ENCODE results near the gene PHACTR2. TPM values are rescaled to one million over a fixed set of nuclear protein-coding genes. Genes with fewer than 3 reads are reported as not detected.

Gene PHACTR2
- total RNA-seq, 1 donor from 2014 or later = 142 TPM

- Histone ChIP-seq H3K9me3 (peaks cover 5% of the 10 kb centered on the region), H3K4me1 (peaks cover 47% of the 10 kb centered on the region), H3K27me3 (no peaks in the 10 kb centered on the region), H3K36me3 (no peaks in the 10 kb centered on the region), H3K27ac (peak overlapping the region; percentile 14), H3K4me3 (no peak overlapping the region)
- no peak for ATAC-seq
- intact Hi-C loops (cut with DNase I) = no loop called here
- no peak for TF ChIP-seq CTCF (IDR thresholded peaks at IDR 0.05)
- DNase-seq = no peak
Measured at GRCh38 chr6:143687591-143687990, 9.8 kb downstream of the PHACTR2 start.

- no peaks in the 10 kb centered on the region for H3K9me3 ChIP-seq
- peaks cover 51% of the 10 kb centered on the region for H3K4me1 ChIP-seq
- H3K27ac ChIP-seq = no peak overlapping the region
- no peak overlapping the region for H3K4me3 ChIP-seq
- H3K27me3 ChIP-seq = no peaks in the 10 kb centered on the region
- TF ChIP-seq CTCF (IDR thresholded peaks at IDR 0.05) = no peak
- intact Hi-C loops (cut with DNase I) = no loop called here
- no peaks in the 10 kb centered on the region for H3K36me3 ChIP-seq
- no peak for DNase-seq
- ATAC-seq = no peak
Measured at GRCh38 chr6:143688681-143689080, 10.9 kb downstream of the PHACTR2 start.

- Histone ChIP-seq H3K9me3 (no peaks in the 10 kb centered on the region), H3K36me3 (no peaks in the 10 kb centered on the region), H3K27me3 (no peaks in the 10 kb centered on the region), H3K4me1 (peaks cover 60% of the 10 kb centered on the region), H3K27ac (no peak overlapping the region), H3K4me3 (no peak overlapping the region)
- no peak for DNase-seq
- ATAC-seq = no peak
- intact Hi-C loops (cut with DNase I) = no loop called here
- TF ChIP-seq CTCF (IDR thresholded peaks at IDR 0.05) = no peak
Measured at GRCh38 chr6:143689852-143690251, 12.1 kb downstream of the PHACTR2 start.

- intact Hi-C loops (cut with DNase I) = no loop called here
- DNase-seq (no peak), ATAC-seq (no peak)
- no peak overlapping the region for H3K27ac ChIP-seq
- no peaks in the 10 kb centered on the region for H3K9me3 ChIP-seq
- peaks cover 73% of the 10 kb centered on the region for H3K4me1 ChIP-seq
- no peaks in the 10 kb centered on the region for H3K27me3 ChIP-seq
- no peaks in the 10 kb centered on the region for H3K36me3 ChIP-seq
- TF ChIP-seq CTCF (IDR thresholded peaks at IDR 0.05) = no peak
- no peak overlapping the region for H3K4me3 ChIP-seq
Measured at GRCh38 chr6:143691155-143691554, 13.4 kb downstream of the PHACTR2 start.

GRCh38 chr6:143691900-143692636 lies 14.3 kb downstream of the PHACTR2 start:
- Histone ChIP-seq H3K9me3 (no peaks in the 10 kb centered on the region), H3K4me3 (no peak overlapping the region), H3K36me3 (no peaks in the 10 kb centered on the region), H3K27me3 (no peaks in the 10 kb centered on the region), H3K4me1 (peaks cover 77% of the 10 kb centered on the region), H3K27ac (peak overlapping the region; percentile 31)
- ATAC-seq = no peak
- intact Hi-C loops (cut with DNase I) = no loop called here
- DNase-seq = no peak
- no peak for TF ChIP-seq CTCF (IDR thresholded peaks at IDR 0.05)
